IMR-90 (cell line): Measurements from ENCODE around the gene SLC44A2. TPM values are rescaled to one million over a fixed set of nuclear protein-coding genes. Genes with fewer than 3 reads are reported as not detected.

Experiments used
- ATAC-seq: fragments of 200-7000 bp; cut with Tn5 transposase; 2 replicates; pipeline ENCODE4 v1.9.1; 2020; ENCODE audit warnings: low read depth, mild to moderate bottlenecking, moderate library complexity
- BruUV-seq: library from RNA; stranded (reverse); fragments of 400-500 nt; replicated peaks from 2 replicates; lab custom pipeline; 2021; lab: Mats Ljungman, UMichigan
- CTCF ChIA-PET: fragments of 300-600 bp; formaldehyde crosslinking; extraction: SDS; loops from one replicate; lab custom pipeline; 2021; ENCODE audit warnings: antibody characterized with exemption; lab: Yijun Ruan, JAX
- POLR2A ChIA-PET: fragments of 300-600 bp; sonication (Branson Sonifier 250); formaldehyde crosslinking; loops from one replicate; lab custom pipeline; 2022; ENCODE audit warnings: antibody characterized with exemption; ENCODE audit not compliant: unreplicated experiment; lab: Charles Lee
- DNase-seq: peaks from one replicate; pipeline ENCODE4 v3.0.0; 2013
- H2AFZ ChIP-seq: replicated peaks from 2 replicates; pipeline ENCODE3; 2013; ENCODE audit warnings: low read length, mild to moderate bottlenecking; ENCODE audit not compliant: poor library complexity
- H2AK5ac ChIP-seq: 2 replicates; pipeline ENCODE4 v1.6.1; 2013; ENCODE audit warnings: low read depth, low read length, inconsistent platforms
- H2AK9ac ChIP-seq: replicated peaks from 2 replicates; pipeline ENCODE3; 2013; ENCODE audit warnings: mild to moderate bottlenecking, low read depth, low read length, moderate library complexity; ENCODE audit not compliant: poor library complexity
- H2BK120ac ChIP-seq: 2 replicates; pipeline ENCODE4 v1.6.1; 2013; ENCODE audit warnings: low read depth, low read length, inconsistent platforms
- H2BK15ac ChIP-seq: 3 replicates; pipeline ENCODE4 v1.6.1; 2013; ENCODE audit warnings: low read depth, low read length, inconsistent platforms
- H2BK20ac ChIP-seq: 2 replicates; pipeline ENCODE4 v1.6.1; 2013; ENCODE audit warnings: low read depth, mild to moderate bottlenecking, inconsistent platforms, low read length, moderate library complexity
- H2BK5ac ChIP-seq: 2 replicates; pipeline ENCODE4 v1.6.1; 2013; ENCODE audit warnings: mild to moderate bottlenecking, low read depth, low read length, inconsistent platforms; ENCODE audit not compliant: poor library complexity, severe bottlenecking
- H3K14ac ChIP-seq: replicated peaks from 2 replicates; pipeline ENCODE4 v1.6.1; 2013; ENCODE audit warnings: low read depth, low read length, inconsistent platforms
- H3K18ac ChIP-seq: 2 replicates; pipeline ENCODE4 v1.6.1; 2013; ENCODE audit warnings: low read depth, low read length, control low read depth
- H3K23ac ChIP-seq: 2 replicates; pipeline ENCODE4 v1.6.1; 2013; ENCODE audit warnings: low read depth, low read length, inconsistent platforms
- H3K27ac ChIP-seq: 2 replicates; pipeline ENCODE4 v1.5.1; 2013; ENCODE audit warnings: mild to moderate bottlenecking, control low read depth, low read length; ENCODE audit not compliant: insufficient read depth
- H3K27me3 ChIP-seq: 2 replicates; pipeline ENCODE4 v1.6.1; 2013; ENCODE audit warnings: low read length; ENCODE audit not compliant: control insufficient read depth, insufficient read depth
- H3K36me3 ChIP-seq: 2 replicates; pipeline ENCODE4 v1.6.1; 2013; ENCODE audit warnings: low read length, mixed read lengths; ENCODE audit not compliant: control insufficient read depth, insufficient read depth
- H3K4ac ChIP-seq: 2 replicates; pipeline ENCODE4 v1.6.1; 2013; ENCODE audit warnings: low read depth, low read length, inconsistent platforms
- H3K4me1 ChIP-seq: 2 replicates; pipeline ENCODE4 v1.6.1; 2013; ENCODE audit warnings: low read length, mixed read lengths; ENCODE audit not compliant: control insufficient read depth, insufficient read depth
- H3K4me2 ChIP-seq: 2 replicates; pipeline ENCODE4 v1.6.1; 2013; ENCODE audit warnings: low read depth, mild to moderate bottlenecking, control low read depth, low read length, moderate library complexity
- H3K4me3 ChIP-seq: 2 replicates; pipeline ENCODE4 v1.5.1; 2013; ENCODE audit warnings: low read depth, mild to moderate bottlenecking, control low read depth, low read length, moderate library complexity; ENCODE audit not compliant: insufficient read depth
- H3K56ac ChIP-seq: 2 replicates; pipeline ENCODE4 v1.6.1; 2013; ENCODE audit warnings: low read length, inconsistent platforms; ENCODE audit not compliant: insufficient read depth; ENCODE audit errors: extremely low read depth
- H3K79me1 ChIP-seq, 2 experiments: 2 replicates each; pipeline ENCODE4 v1.6.1; 2013; ENCODE audit warnings: low read length in 2 of 2, inconsistent platforms in 1 of 2, low read depth in 1 of 2
- H3K9ac ChIP-seq: 2 replicates; pipeline ENCODE4 v1.6.1; 2013; ENCODE audit warnings: low read depth, low read length, control low read depth
- H3K9me1 ChIP-seq: 2 replicates; pipeline ENCODE4 v1.6.1; 2013; ENCODE audit warnings: low read length, inconsistent platforms; ENCODE audit not compliant: insufficient read depth
- H3K9me3 ChIP-seq: 2 replicates; pipeline ENCODE4 v1.6.1; 2013; ENCODE audit warnings: low read length; ENCODE audit not compliant: control insufficient read depth, insufficient read depth
- H4K20me1 ChIP-seq: 2 replicates; pipeline ENCODE4 v1.6.1; 2013; ENCODE audit warnings: low read length, inconsistent platforms; ENCODE audit not compliant: insufficient read depth
- H4K5ac ChIP-seq: 2 replicates; pipeline ENCODE4 v1.6.1; 2013; ENCODE audit warnings: mild to moderate bottlenecking, low read depth, low read length, control low read depth
- H4K8ac ChIP-seq, 2 experiments: 2 replicates each; pipeline ENCODE4 v1.6.1; 2013; ENCODE audit warnings: low read depth in 2 of 2, low read length in 2 of 2, control low read depth in 1 of 2, inconsistent platforms in 1 of 2
- H4K91ac ChIP-seq: 2 replicates; pipeline ENCODE4 v1.6.1; 2013; ENCODE audit warnings: low read depth, low read length, inconsistent platforms; ENCODE audit not compliant: insufficient read depth
- BHLHE40 ChIP-seq: fragments of 150-350 bp; IDR thresholded peaks from 2 replicates; pipeline ENCODE4 v1.6.1; 2016; ENCODE audit warnings: mild to moderate bottlenecking, low read depth, low read length
- MAFK ChIP-seq: IDR thresholded peaks from 2 replicates; pipeline ENCODE4 v1.6.1; 2012; ENCODE audit warnings: low read depth, low read length, improper control_type of control experiment
- SMC3 ChIP-seq: fragments of 150-350 bp; IDR thresholded peaks from 2 replicates; pipeline ENCODE4 v1.6.1; 2016; ENCODE audit warnings: low read depth, mild to moderate bottlenecking, antibody characterized with exemption, low read length, moderate library complexity
- WGBS, 2 experiments: methylation state at CpG; one replicate each; pipeline versions ENCODE4 v1.1.5 to v1.1.7; 2013; ENCODE audit warnings: missing lambda C conversion rate in 2 of 2; ENCODE audit not compliant: insufficient read length in 1 of 2; ENCODE audit errors: extremely low coverage in 2 of 2; 5-methylcytosine and 5-hydroxymethylcytosine counted together
- dilution Hi-C: fragments of 300-500 bp; cut with HindIII; formaldehyde crosslinking; loops from one replicate; pipeline ENCODE4 v1.14.3; 2018; ENCODE audit warnings: low sequenced_read_pairs; ENCODE audit not compliant: unreplicated experiment
- in situ Hi-C: fragments of 300-500 bp; cut with MboI; formaldehyde crosslinking; loops from 3 replicates; pipeline ENCODE4 v1.14.3; 2019; ENCODE audit warnings: low sequenced_read_pairs, inconsistent platforms, mixed read lengths
- intact Hi-C: fragments of 100-400 bp; cut with micrococcal nuclease; formaldehyde crosslinking; loops from 2 replicates; pipeline ENCODE4 v1.10.0; 2022
- polyA plus RNA-seq, 3 experiments: library from polyadenylated mRNA; depleted of rRNA; stranded (reverse); fragments of >200 nt; gene quantifications; 2 replicates each; pipeline ENCODE4 v1.2.3, GENCODE V29; 2012; ENCODE audit warnings: low replicate concordance in 1 of 3
- total RNA-seq: library from RNA; depleted of rRNA; stranded (reverse); fragments of >200 nt; gene quantifications from 2 replicates; pipeline ENCODE4 v1.2.3, GENCODE V29; 2012

SLC44A2 gene
- total and polyA plus RNA-seq, 2 of the 4 experiments (the other 2 are of a cell fraction), result 28.5 to 62.9 TPM

DNA sequence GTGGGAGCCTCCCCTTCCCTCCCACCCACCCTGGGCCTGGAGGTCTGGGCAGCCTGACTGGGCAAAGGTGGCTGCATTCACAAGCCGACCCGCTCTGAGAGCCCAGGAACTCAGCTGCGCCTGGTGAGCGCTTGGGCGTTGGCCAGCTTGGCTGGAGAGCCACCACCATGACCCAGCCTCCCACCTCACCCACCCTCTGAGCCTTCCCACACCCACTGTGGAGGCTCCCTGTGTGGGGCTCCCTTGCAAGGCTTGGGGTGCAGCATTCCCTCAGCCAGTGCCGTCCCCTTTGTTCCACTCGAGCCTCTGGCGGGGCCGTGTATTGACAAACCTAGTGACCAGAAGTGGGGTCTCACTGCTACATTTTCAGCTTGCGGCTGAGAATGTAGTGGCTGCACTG, 60.8 kb downstream of the SLC44A2 start:
- Histone ChIP-seq H3K56ac (no peak overlapping the region), H2AK5ac (no peak overlapping the region), H2BK15ac (no peak overlapping the region), H3K27me3 (no peaks in the 10 kb centered on the region), H3K9me3 (no peaks in the 10 kb centered on the region), H3K4ac (no peak overlapping the region), H3K4me1 (no peaks in the 10 kb centered on the region), H2AK9ac (no peak overlapping the region), H3K4me3 (no peak overlapping the region), H2BK20ac (no peak overlapping the region), H2BK5ac (no peak overlapping the region), H4K8ac (no peak overlapping the region), H3K9ac (no peak overlapping the region), H3K36me3 (peaks cover 91% of the 10 kb centered on the region), H4K20me1 (peaks cover 72% of the 10 kb centered on the region), H3K27ac (no peak overlapping the region), H2AFZ (no peak overlapping the region), H4K91ac (no peak overlapping the region), H3K79me1 (peaks cover 39 to 65% of the 10 kb centered on the region in 2 experiments), H3K4me2 (no peak overlapping the region), H3K23ac (no peak overlapping the region), H4K5ac (no peak overlapping the region), H2BK120ac (no peak overlapping the region), H3K9me1 (peaks cover under 1% of the 10 kb centered on the region; the same call in 1 of the 2 replicates), H3K14ac (no peak overlapping the region), H3K18ac (no peak overlapping the region)
- TF ChIP-seq BHLHE40 (no peak), MAFK (no peak), SMC3 (no peak)
- in situ Hi-C loops (no loop called here), intact Hi-C loops (no loop called here), dilution Hi-C loops (no loop called here)
- no peak for DNase-seq
- ATAC-seq, result no peak
- no TSS peak for BruUV-seq
- CTCF ChIA-PET, result no interaction called here
- POLR2A ChIA-PET, result no interaction called here
- WGBS, 2 experiments, result 93% methylated on average over 6 of the region's 10 CpGs; no CpG with 5 or more reads in 1 of the 2 experiments
